K562 treated with DMSO at 1 percent for 4 hours (cell line): ENCODE data around the gene OSER1. TPM values are rescaled to one million over a fixed set of nuclear protein-coding genes. Genes with fewer than 3 reads are reported as not detected.

Experiments
- total RNA-seq: library from RNA; unstranded; fragments of 300-600 nt; gene quantifications from 2 replicates; pipeline ENCODE4 v1.2.3, GENCODE V29; 2022; ENCODE audit not compliant: insufficient read depth

OSER1 gene
- total RNA-seq = 23.5 and 32.4 TPM in 2 replicates

DNA sequence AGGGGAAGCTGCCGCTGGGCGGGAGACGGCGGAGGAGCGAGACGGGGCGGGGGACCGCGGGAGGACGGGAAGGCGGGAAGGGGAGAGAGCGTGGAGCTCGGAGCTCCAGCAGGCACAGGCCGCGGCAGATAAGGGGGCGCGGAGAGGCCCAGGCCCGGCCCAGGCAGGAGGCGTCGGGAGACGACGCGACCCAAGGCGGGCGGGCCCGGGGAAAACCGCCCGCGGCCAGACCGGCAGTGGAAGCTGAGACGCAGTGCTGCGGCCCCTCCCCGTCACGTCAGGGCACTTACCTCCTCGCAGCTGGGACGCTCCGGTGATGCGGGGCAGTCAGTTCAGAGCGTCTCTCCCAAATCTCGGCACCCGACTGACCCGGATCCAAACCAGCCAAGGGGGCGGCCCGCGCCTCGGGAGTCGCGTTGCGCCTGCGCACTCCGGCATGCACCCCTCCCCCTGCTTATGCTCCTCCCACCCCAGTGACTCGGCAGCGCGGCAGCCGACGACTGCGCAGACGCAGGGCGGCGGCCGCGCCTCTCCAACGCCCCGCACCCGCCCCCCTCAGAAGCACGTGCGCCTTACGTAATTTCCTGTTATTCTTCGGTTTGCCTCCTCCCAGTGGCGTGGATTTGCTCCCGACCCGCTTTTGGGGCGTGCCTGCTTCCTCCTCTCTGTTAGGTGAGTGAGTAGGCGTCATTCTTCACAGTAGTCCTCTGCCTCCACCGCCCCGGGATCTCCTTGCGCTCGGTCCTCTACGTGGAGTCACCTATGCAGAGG lies at the start of gene OSER1:
TSS of gene OSER1 (minus strand) at position 366 of the 771 bp plus-strand sequence. CDS start 3,814 bp downstream, outside the sequence.

DNA sequence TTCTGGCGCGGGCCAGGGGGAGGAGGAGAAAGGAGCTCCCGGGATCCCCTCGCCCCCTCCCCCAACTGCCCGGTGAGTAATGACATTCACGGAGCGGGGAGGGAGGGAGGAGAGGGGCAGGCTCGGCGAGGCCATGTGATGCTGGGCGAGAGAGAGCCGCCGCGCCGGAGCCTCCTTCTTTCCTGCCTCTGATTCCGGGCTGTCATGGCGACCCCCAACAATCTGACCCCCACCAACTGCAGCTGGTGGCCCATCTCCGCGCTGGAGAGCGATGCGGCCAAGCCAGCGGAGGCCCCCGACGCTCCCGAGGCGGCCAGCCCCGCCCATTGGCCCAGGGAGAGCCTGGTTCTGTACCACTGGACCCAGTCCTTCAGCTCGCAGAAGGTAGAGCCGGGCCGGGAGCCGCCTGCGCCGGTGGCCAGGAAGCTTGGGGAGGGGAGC lies 36.6 kb upstream of the OSER1 start, which contains the start of gene GDAP1L1:
TSS of gene GDAP1L1 (plus strand) at position 178 of the 441 bp plus-strand sequence. CDS start at position 205, 27 bp downstream.

GRCh38 chr20:44187054-44187771 lies 23.4 kb downstream of the OSER1 start, which contains the start of gene JPH2:
Gene JPH2, minus strand, starts transcription at chr20:44187188. Its CDS starts 483 bp downstream, at chr20:44186705.

Other genes with a start within 250 kb of the OSER1 start
- gene JPH2, start 23.6 kb downstream of the OSER1 start, total RNA-seq = not detected in 2 replicates
- gene GDAP1L1, start 36.5 kb upstream of the OSER1 start, total RNA-seq = 0.52 and 1.4 TPM in 2 replicates
- gene FITM2, start 100.4 kb upstream of the OSER1 start, total RNA-seq = 2.0 and 2.1 TPM in 2 replicates
- gene R3HDML, start 126.3 kb upstream of the OSER1 start, total RNA-seq = not detected in 2 replicates
- 0.35 TPM in 1 of 2 replicates, not detected in the other for gene HNF4A, start 144.9 kb upstream of the OSER1 start, total RNA-seq